OCI-LY1 (cell line): ENCODE data around the gene ERICH6.

Experiments
- CTCF ChIP-seq: fragments of 200-600 bp; sonication (generic), shearing (Covaris generic); IDR thresholded peaks from 2 replicates; pipeline ENCODE4 v1.5.1; 2017; ENCODE audit warnings: mild to moderate bottlenecking, antibody characterized with exemption, low read length, moderate library complexity, mixed read lengths
- EZH2 ChIP-seq: fragments of 200-600 bp; sonication (generic), shearing (Covaris generic); IDR thresholded peaks from 2 replicates; pipeline ENCODE4 v1.8.0; 2017; ENCODE audit warnings: borderline replicate concordance, mixed run types, mild to moderate bottlenecking, antibody characterized with exemption, low read length, moderate library complexity, mixed read lengths

GRCh38 chr3:150681057-150681456 lies 22.7 kb downstream of the ERICH6 start:
- TF ChIP-seq CTCF (no peak), EZH2 (no peak)
